Upper lobe of left lung (tissue), 4 donors: ENCODE results near the gene PTPRK.
"Not testable (repeated sequence)": the region's sequence is repeated elsewhere in the genome, so short reads cannot be mapped to it uniquely, and the experiment has no call there.

Experiments
- EP300 ChIP-seq, 4 donors: sonication (generic); formaldehyde crosslinking; IDR thresholded peaks; one replicate each; pipeline ENCODE4 v1.5.1; 2017; ENCODE audit warnings: antibody characterized with exemption in 4 of 4, control low read depth in 2 of 4
- POLR2A ChIP-seq, 4 donors: fragments of 450-650 bp; IDR thresholded peaks; one replicate each; pipeline ENCODE4 v1.5.1; 2016 to 2017; ENCODE audit warnings: antibody characterized with exemption in 4 of 4, mild to moderate bottlenecking in 2 of 4
- POLR2AphosphoS5 ChIP-seq, 2 donors: sonication (generic); formaldehyde crosslinking; IDR thresholded peaks; one replicate each; pipeline ENCODE4 v1.5.1; 2017; ENCODE audit warnings: antibody characterized with exemption in 2 of 2
- TF ChIP-seq, protein P1 (sequence below), 6 experiments: fragments of 450-650 bp in 4 of 6; fragments of 200-600 bp in 2 of 6; sonication (generic) in 2 of 6; IDR thresholded peaks; one replicate each; pipeline ENCODE4 v1.5.1; 2016 to 2019; ENCODE audit warnings: antibody characterized with exemption in 6 of 6

- TF ChIP-seq, protein P1, sequence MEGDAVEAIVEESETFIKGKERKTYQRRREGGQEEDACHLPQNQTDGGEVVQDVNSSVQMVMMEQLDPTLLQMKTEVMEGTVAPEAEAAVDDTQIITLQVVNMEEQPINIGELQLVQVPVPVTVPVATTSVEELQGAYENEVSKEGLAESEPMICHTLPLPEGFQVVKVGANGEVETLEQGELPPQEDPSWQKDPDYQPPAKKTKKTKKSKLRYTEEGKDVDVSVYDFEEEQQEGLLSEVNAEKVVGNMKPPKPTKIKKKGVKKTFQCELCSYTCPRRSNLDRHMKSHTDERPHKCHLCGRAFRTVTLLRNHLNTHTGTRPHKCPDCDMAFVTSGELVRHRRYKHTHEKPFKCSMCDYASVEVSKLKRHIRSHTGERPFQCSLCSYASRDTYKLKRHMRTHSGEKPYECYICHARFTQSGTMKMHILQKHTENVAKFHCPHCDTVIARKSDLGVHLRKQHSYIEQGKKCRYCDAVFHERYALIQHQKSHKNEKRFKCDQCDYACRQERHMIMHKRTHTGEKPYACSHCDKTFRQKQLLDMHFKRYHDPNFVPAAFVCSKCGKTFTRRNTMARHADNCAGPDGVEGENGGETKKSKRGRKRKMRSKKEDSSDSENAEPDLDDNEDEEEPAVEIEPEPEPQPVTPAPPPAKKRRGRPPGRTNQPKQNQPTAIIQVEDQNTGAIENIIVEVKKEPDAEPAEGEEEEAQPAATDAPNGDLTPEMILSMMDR (IDR thresholded peaks at IDR 0.05): not testable (repeated sequence)
- TF ChIP-seq POLR2AphosphoS5, POLR2A, EP300 (IDR thresholded peaks at IDR 0.05): not testable (repeated sequence)
These were observed 542.2 kb downstream of the PTPRK start for GRCh38 chr6:127978185-127978584.
